Heart left ventricle (tissue), 13 donors: ENCODE data around the gene SPACDR.

Experiments used
- CTCF ChIP-seq, 12 donors: fragments of 200-600 bp; sonication (generic) in 4 of 12; IDR thresholded peaks; one replicate each; pipeline versions ENCODE4 v1.5.0 to v1.8.0; 2018 to 2022; ENCODE audit warnings: antibody characterized with exemption in 12 of 12, mild to moderate bottlenecking in 5 of 12
- POLR2A ChIP-seq, 2 donors: fragments of 450-650 bp; IDR thresholded peaks; one replicate each; pipeline ENCODE4 v1.6.1; 2017; ENCODE audit warnings: antibody characterized with exemption in 2 of 2, mild to moderate bottlenecking in 2 of 2, moderate library complexity in 2 of 2
- donor health status: ischemic (EF 13 %, LVEDD 7.1; RV severe dilation, severe dysfunction).
- donor health status: DM: no; HTN: yes; CAD: no.
- donor health status: DM: no; HTN: no; CAD: no.
- donor health status: ischemic (EF 25% LVEDD 6.9; RV normal size, moderate dysfunction).
- donor health status: ischemic (EF 25% LVEDD 5.7; RV mildly dilated, moderate dysfunction).
- donor health status: ischemic (EF 35%, LVEDD 5.7; RV mildly dilated, moderate dysfunction).
- donor health status: nonischemic (EF 11% LVEDD 7.7; RV severe dilation, severe dysfunction).
- donor health status: DM: yes; HTN: yes; CAD: no.
- donor health status: PGD.
- donor health status: ischemic (EF 29% LVEDD 5.4; RV normal size, mild dysfunction).
- donor health status: nonischemic (EF 23%, LVEDD 6.1; RV moderate dilation, normal function).

GRCh38 chr7:100430493-100431285, 33.4 kb downstream of the SPACDR start:
- no peak for TF ChIP-seq CTCF (IDR thresholded peaks at IDR 0.05)
- no peak for TF ChIP-seq POLR2A (IDR thresholded peaks at IDR 0.05)
